ENCODE measurements around the gene PLLP.

Gene PLLP

DNA sequence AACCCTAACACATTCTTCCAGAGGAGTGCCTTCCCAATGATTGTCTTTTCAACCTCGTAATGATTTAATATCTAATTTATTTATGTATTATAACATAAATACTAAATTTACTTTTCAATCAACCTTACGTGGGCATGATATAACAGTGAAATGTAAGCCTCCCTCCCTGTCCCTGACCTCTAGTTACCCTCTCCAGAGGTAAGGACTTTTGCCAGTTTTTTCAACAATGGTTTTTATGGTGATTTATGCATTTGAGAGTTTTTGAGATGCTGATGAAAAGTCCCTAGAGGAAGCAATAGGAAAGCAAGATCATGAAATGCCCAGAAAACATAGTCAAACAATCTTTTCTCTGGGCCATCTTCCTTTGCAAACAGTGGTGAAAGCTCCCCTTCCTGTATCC is 35.2 kb upstream of the PLLP start:
- Histone ChIP-seq H3K4me2 (ENCODE audit: low read depth, low read length) (no peak overlapping the region), H3K9me3 (replicated peaks; ENCODE audit: insufficient read depth, low read length) (no peaks in the 10 kb centered on the region), H3F3A (ENCODE audit: insufficient read depth, low read length) (no peaks in the 10 kb centered on the region), H3K9me2 (replicated peaks; ENCODE audit: insufficient read depth, low read length) (no peaks in the 10 kb centered on the region), H3K27ac (ENCODE audit: low read length) (no peak overlapping the region), H3K4me3 (ENCODE audit: low read length) (no peak overlapping the region), H3K79me2 (ENCODE audit: low read length) (no peaks in the 10 kb centered on the region), H3K36me3 (replicated peaks; ENCODE audit: insufficient read depth, low read length) (no peaks in the 10 kb centered on the region), H3K9ac (ENCODE audit: low read length) (no peak overlapping the region), H4K20me1 (ENCODE audit: insufficient read depth, low read length) (no peaks in the 10 kb centered on the region), H3K4me1 (ENCODE audit: low read length) (peaks cover 2% of the 10 kb centered on the region), H3K27me3 (replicated peaks; ENCODE audit: insufficient read depth, low read length) (no peaks in the 10 kb centered on the region), H2AFZ (ENCODE audit: low read length) (no peak overlapping the region)
- DNase-seq, result no peak
- TF ChIP-seq EZH2 (optimal IDR thresholded peaks at IDR 0.05; ENCODE audit: low read depth, low read length) (no peak), EZH2phosphoT487 (IDR thresholded peaks at IDR 0.05; ENCODE audit: low read length) (no peak), CTCF (IDR thresholded peaks at IDR 0.05; ENCODE audit: low read length) (no peak)

DNA sequence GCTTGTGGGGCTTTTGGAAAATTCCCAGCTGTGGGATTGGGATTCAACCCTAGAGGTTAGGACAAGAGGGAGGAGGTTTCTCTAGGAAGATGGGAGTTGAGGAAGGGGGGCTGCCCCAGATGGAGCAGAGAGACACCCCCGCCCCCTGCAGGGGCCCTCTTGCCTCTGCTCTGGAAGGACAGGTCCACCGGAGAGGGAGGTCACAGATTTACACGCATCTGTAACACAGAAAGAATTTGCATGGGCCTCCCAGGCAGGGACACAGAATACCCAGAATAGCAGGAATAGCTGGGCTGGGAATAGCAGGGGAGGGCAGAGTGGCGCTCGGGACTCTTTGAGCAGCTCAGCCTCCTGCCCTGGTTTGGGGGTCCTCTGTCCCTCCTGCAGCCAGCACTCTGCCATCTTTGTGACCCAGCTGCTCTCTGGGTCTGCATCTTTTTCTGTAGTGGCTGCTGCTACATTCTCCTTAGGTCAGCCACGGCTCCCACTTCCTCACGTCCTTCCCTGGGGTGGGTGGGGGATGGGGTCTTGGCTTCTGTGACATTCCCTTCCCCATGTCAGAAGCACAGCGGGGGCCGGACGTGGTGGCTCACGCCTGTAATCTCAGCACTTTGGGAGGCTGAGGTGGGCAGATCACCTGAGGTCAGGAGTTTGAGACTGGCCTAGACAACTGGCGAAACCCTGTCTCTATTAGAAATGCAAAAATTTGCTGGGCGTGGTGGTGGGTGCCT is 33.9 kb upstream of the PLLP start:
- H3K9me3 ChIP-seq (replicated peaks; ENCODE audit: insufficient read depth, low read length), result no peaks in the 10 kb centered on the region
- H3K9me2 ChIP-seq (replicated peaks; ENCODE audit: insufficient read depth, low read length), result no peaks in the 10 kb centered on the region
- H3K4me3 ChIP-seq (ENCODE audit: low read length), result no peak overlapping the region
- no peaks in the 10 kb centered on the region for H3K79me2 ChIP-seq (ENCODE audit: low read length)
- H3K27ac ChIP-seq (ENCODE audit: low read length), result no peak overlapping the region
- H3K4me2 ChIP-seq (ENCODE audit: low read depth, low read length), result no peak overlapping the region
- no peak for DNase-seq
- no peak for TF ChIP-seq CTCF (IDR thresholded peaks at IDR 0.05; ENCODE audit: low read length)
- TF ChIP-seq EZH2phosphoT487 (IDR thresholded peaks at IDR 0.05; ENCODE audit: low read length), result no peak
- TF ChIP-seq EZH2 (optimal IDR thresholded peaks at IDR 0.05; ENCODE audit: low read depth, low read length), result no peak
- H3K9ac ChIP-seq (ENCODE audit: low read length), result no peak overlapping the region
- no peaks in the 10 kb centered on the region for H4K20me1 ChIP-seq (ENCODE audit: insufficient read depth, low read length)
- H3F3A ChIP-seq (ENCODE audit: insufficient read depth, low read length), result no peaks in the 10 kb centered on the region
- H3K27me3 ChIP-seq (replicated peaks; ENCODE audit: insufficient read depth, low read length), result no peaks in the 10 kb centered on the region
- H3K36me3 ChIP-seq (replicated peaks; ENCODE audit: insufficient read depth, low read length), result no peaks in the 10 kb centered on the region
- peaks cover 11% of the 10 kb centered on the region; the same call in 1 of the 2 replicates for H3K4me1 ChIP-seq (ENCODE audit: low read length)
- no peak overlapping the region for H2AFZ ChIP-seq (ENCODE audit: low read length)

DNA sequence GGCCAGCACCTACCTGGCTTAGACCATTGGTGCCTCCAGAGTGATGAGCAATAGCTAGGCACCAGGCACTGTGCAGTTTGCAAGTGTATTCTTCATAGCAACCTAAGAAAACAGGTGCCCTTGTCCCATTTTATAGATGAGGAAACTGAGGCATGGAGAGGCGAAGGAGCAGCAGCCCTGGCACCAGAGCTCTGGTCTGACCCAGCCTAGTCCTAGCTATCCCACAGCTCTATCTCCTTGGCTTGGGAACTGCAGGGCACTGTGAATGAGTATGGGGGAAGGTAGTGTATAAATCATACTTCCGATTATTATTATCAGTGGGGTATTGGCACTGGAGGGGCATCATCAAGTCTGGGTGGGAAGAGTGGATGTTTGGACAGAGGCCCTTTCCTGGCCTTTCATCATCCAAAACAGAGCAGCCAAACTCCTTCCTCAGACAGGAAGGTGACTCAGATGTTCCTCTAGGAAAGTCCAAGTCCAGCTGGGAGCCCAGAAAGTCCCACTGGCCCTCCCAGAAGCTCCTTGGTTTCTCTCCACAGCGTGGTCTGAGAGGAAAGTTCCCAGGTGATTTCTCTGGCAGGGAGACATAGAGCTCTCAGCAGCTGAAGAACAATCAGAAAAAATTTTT is 32.0 kb upstream of the PLLP start:
- no peak for DNase-seq
- Histone ChIP-seq H3K4me3 (ENCODE audit: low read length) (no peak overlapping the region), H3K4me2 (ENCODE audit: low read depth, low read length) (no peak overlapping the region), H3K27ac (ENCODE audit: low read length) (no peak overlapping the region), H3F3A (ENCODE audit: insufficient read depth, low read length) (no peaks in the 10 kb centered on the region), H3K9me2 (replicated peaks; ENCODE audit: insufficient read depth, low read length) (no peaks in the 10 kb centered on the region), H3K4me1 (ENCODE audit: low read length) (peaks cover 11% of the 10 kb centered on the region; the same call in 1 of the 2 replicates), H2AFZ (ENCODE audit: low read length) (no peak overlapping the region), H3K79me2 (ENCODE audit: low read length) (no peaks in the 10 kb centered on the region), H3K9me3 (replicated peaks; ENCODE audit: insufficient read depth, low read length) (no peaks in the 10 kb centered on the region), H3K36me3 (replicated peaks; ENCODE audit: insufficient read depth, low read length) (no peaks in the 10 kb centered on the region), H4K20me1 (ENCODE audit: insufficient read depth, low read length) (no peaks in the 10 kb centered on the region), H3K27me3 (replicated peaks; ENCODE audit: insufficient read depth, low read length) (no peaks in the 10 kb centered on the region), H3K9ac (ENCODE audit: low read length) (no peak overlapping the region)
- no peak for TF ChIP-seq EZH2phosphoT487 (IDR thresholded peaks at IDR 0.05; ENCODE audit: low read length)
- TF ChIP-seq EZH2 (optimal IDR thresholded peaks at IDR 0.05; ENCODE audit: low read depth, low read length), result no peak
- TF ChIP-seq CTCF (IDR thresholded peaks at IDR 0.05; ENCODE audit: low read length), result no peak
